GM12878 (cell line): ENCODE data around the gene SYCE3. TPM values are rescaled to one million over a fixed set of nuclear protein-coding genes. Genes with fewer than 3 reads are reported as not detected.

Source experiments
- BACH1 ChIP-seq: fragments of 450-650 bp; IDR thresholded peaks from 2 replicates; pipeline ENCODE4 v1.6.1; 2017; ENCODE audit warnings: mild to moderate bottlenecking, borderline replicate concordance
- BMI1 ChIP-seq: fragments of 450-650 bp; IDR thresholded peaks from 2 replicates; pipeline ENCODE4 v1.6.1; 2016; ENCODE audit warnings: mild to moderate bottlenecking, moderate library complexity, borderline replicate concordance
- CEBPB ChIP-seq, 2 experiments: fragments of 150-350 bp in 1 of 2; IDR thresholded peaks; 2 replicates each; pipeline ENCODE4 v1.6.1; 2012 to 2014; ENCODE audit warnings: low read depth in 2 of 2, low read length in 2 of 2, borderline replicate concordance in 1 of 2, inconsistent platforms in 1 of 2
- CHD2 ChIP-seq: IDR thresholded peaks from 2 replicates; pipeline ENCODE4 v1.6.1; 2011; ENCODE audit warnings: low read depth, low read length, improper control_type of control experiment, borderline replicate concordance
- CHD4 ChIP-seq: fragments of 200-600 bp; sonication (generic); IDR thresholded peaks from 2 replicates; pipeline ENCODE4 v1.6.1; 2016; ENCODE audit warnings: mild to moderate bottlenecking
- DPF2 ChIP-seq: fragments of 450-650 bp; IDR thresholded peaks from 2 replicates; pipeline ENCODE4 v1.6.1; 2017; ENCODE audit warnings: mild to moderate bottlenecking
- E2F8 ChIP-seq: fragments of 450-650 bp; IDR thresholded peaks from 2 replicates; pipeline ENCODE4 v1.6.1; 2018; ENCODE audit warnings: mild to moderate bottlenecking, low read depth, moderate library complexity; ENCODE audit not compliant: partially characterized antibody
- EGR1 ChIP-seq, 2 experiments: IDR thresholded peaks; 1 replicate in 1 of 2; 2 replicates in 1 of 2; pipeline ENCODE4 v1.6.1; 2011 to 2012; ENCODE audit warnings: low read depth in 2 of 2, low read length in 2 of 2, borderline replicate concordance in 1 of 2, mild to moderate bottlenecking in 1 of 2, moderate library complexity in 1 of 2
- EP300 ChIP-seq, 2 experiments: fragments of 150-350 bp in 1 of 2; IDR thresholded peaks; 2 replicates each; pipeline ENCODE4 v1.6.1; 2011 to 2012; ENCODE audit warnings: low read depth in 2 of 2, low read length in 2 of 2, borderline replicate concordance in 1 of 2, improper control_type of control experiment in 1 of 2, inconsistent platforms in 1 of 2; ENCODE audit not compliant: control insufficient read depth in 1 of 2
- MTA2 ChIP-seq: fragments of 450-650 bp; IDR thresholded peaks from 2 replicates; pipeline ENCODE4 v1.6.1; 2016; ENCODE audit warnings: low read depth, mild to moderate bottlenecking, moderate library complexity
- NFIC ChIP-seq: IDR thresholded peaks from 2 replicates; pipeline ENCODE4 v1.6.1; 2012; ENCODE audit warnings: low read depth, mild to moderate bottlenecking, inconsistent platforms, low read length, moderate library complexity
- PAX5 ChIP-seq: IDR thresholded peaks from 2 replicates; pipeline ENCODE4 v1.6.1; 2011; ENCODE audit warnings: low read depth, low read length, borderline replicate concordance
- POLR2A ChIP-seq: IDR thresholded peaks from 2 replicates; pipeline ENCODE4 v1.6.1; 2011; ENCODE audit warnings: low read depth, mild to moderate bottlenecking, low read length
- POU2F2 ChIP-seq: IDR thresholded peaks from 3 replicates; pipeline ENCODE4 v1.6.1; 2011; ENCODE audit warnings: low read depth, mild to moderate bottlenecking, low read length, borderline replicate concordance
- RFX5 ChIP-seq: IDR thresholded peaks from 2 replicates; pipeline ENCODE4 v1.6.1; 2011; ENCODE audit warnings: low read depth, low read length, improper control_type of control experiment
- RUNX3 ChIP-seq: IDR thresholded peaks from 2 replicates; pipeline ENCODE4 v1.6.1; 2012; ENCODE audit warnings: low read length, inconsistent platforms
- SMAD5 ChIP-seq: IDR thresholded peaks from 2 replicates; pipeline ENCODE4 v1.6.1; 2016; ENCODE audit warnings: antibody characterized with exemption, low read depth
- STAT3 ChIP-seq: IDR thresholded peaks from 2 replicates; pipeline ENCODE4 v1.6.1; 2011; ENCODE audit warnings: low read depth, low read length, improper control_type of control experiment
- TAF1 ChIP-seq: IDR thresholded peaks from 2 replicates; pipeline ENCODE4 v1.6.1; 2011; ENCODE audit warnings: mild to moderate bottlenecking, low read depth, low read length, borderline replicate concordance
- TCF7 ChIP-seq: IDR thresholded peaks from 2 replicates; pipeline ENCODE4 v1.6.1; 2014; ENCODE audit warnings: antibody characterized with exemption, borderline replicate concordance
- ZBED1 ChIP-seq: IDR thresholded peaks from 2 replicates; pipeline ENCODE4 v1.6.1; 2016; ENCODE audit warnings: borderline replicate concordance
- polyA plus RNA-seq, 11 experiments: library from polyadenylated mRNA; depleted of rRNA in 4 of 11; unstranded in 6 of 11; stranded (reverse) in 5 of 11; fragments of >200 nt; fragmentation: Nextera tagmentation in 4 of 11; fragmentation: Illumina TruSeq in 1 of 11; extraction: Ambion mirVana in 4 of 11; extraction: Trizol in 1 of 11; gene quantifications; 1 replicate in 1 of 11; 2 replicates in 10 of 11; pipeline versions ENCODE4 v1.2.1 to v1.2.3, GENCODE V29; 2011 to 2016; ENCODE audit warnings: inconsistent platforms in 2 of 11, missing spikeins in 2 of 11, low read depth in 1 of 11
- total RNA-seq, 4 experiments: library from RNA; depleted of rRNA in 3 of 4; stranded (reverse); fragments of >200 nt in 3 of 4; fragmentation: Illumina TruSeq in 1 of 4; extraction: Trizol in 1 of 4; gene quantifications; 2 replicates each; pipeline versions ENCODE4 v1.2.1 to v1.2.3, GENCODE V29; 2013 to 2021
- TF ChIP-seq, protein P1 (sequence below): fragments of 450-650 bp; IDR thresholded peaks from 2 replicates; pipeline ENCODE4 v1.6.1; 2017; ENCODE audit warnings: mild to moderate bottlenecking, moderate library complexity
- TF ChIP-seq, protein P2 (sequence below): fragments of 450-650 bp; IDR thresholded peaks from 2 replicates; pipeline ENCODE4 v1.6.1; 2016; ENCODE audit warnings: mild to moderate bottlenecking

Gene SYCE3
- total and polyA plus RNA-seq, 10 of the 15 experiments (the other 5 are each of a cell fraction or from before 2014, with no cell fraction given): 0.38 to 0.91 (median 0.76) TPM; not detected in 4

DNA sequence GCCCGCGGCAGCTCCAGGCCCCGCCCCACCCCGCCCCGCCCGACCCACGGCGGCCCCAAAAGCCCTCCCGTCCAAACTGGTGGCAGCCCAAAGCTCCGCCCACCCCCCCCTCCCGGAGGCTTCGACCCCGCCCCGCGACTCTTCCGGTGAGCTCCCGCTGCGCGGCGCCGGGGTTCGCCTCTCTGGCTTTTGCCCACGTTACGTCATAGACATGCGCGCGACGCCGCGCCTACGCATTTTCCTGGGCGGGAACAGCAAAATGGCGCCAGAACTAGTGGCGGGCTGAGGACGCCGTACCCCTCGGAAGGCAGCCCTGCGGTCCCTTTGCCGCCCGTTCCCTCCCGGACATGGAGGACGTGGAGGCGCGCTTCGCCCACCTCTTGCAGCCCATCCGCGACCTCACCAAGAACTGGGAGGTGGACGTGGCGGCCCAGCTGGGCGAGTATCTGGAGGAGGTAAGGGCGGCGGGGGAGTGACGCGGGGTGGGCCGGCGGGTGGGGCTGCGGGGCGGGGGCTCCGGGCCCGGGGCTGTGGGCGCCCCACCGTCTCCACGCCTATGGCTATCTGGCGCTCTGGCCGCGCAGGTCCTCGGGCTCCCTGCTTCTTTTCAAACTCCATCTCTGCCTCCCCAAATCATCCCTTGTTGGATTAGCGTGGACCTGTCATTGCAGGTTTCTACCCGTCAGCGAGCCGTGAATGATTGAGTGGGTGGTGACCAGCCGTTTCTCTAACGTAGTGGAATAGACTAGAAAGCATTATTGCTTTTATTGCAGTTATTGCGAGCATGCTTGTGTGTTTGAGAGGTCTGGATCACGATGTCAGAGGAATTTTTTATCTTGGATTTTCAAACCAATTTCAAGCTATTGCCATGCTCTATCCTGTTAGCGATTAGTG is 54.5 kb downstream of the SYCE3 start, which contains the start of gene NCAPH2 (continued):
- peak; percentile 86 for TF ChIP-seq E2F8
- TF ChIP-seq SMAD5: peak; percentile 37; the same call in 1 of the 2 replicates
- peak; percentile 79 for TF ChIP-seq BACH1
- TF ChIP-seq EGR1 (IDR thresholded peaks at IDR 0.05; ENCODE audit: borderline replicate concordance in 1 of 2, low read depth in 2 of 2, low read length in 2 of 2): peak; percentile 30 to 93
- TF ChIP-seq CHD4: no peak
- no peak for TF ChIP-seq DPF2
- TF ChIP-seq POU2F2: peak; percentile 63; the same call in 2 of the 3 replicates
- TF ChIP-seq, protein P1, sequence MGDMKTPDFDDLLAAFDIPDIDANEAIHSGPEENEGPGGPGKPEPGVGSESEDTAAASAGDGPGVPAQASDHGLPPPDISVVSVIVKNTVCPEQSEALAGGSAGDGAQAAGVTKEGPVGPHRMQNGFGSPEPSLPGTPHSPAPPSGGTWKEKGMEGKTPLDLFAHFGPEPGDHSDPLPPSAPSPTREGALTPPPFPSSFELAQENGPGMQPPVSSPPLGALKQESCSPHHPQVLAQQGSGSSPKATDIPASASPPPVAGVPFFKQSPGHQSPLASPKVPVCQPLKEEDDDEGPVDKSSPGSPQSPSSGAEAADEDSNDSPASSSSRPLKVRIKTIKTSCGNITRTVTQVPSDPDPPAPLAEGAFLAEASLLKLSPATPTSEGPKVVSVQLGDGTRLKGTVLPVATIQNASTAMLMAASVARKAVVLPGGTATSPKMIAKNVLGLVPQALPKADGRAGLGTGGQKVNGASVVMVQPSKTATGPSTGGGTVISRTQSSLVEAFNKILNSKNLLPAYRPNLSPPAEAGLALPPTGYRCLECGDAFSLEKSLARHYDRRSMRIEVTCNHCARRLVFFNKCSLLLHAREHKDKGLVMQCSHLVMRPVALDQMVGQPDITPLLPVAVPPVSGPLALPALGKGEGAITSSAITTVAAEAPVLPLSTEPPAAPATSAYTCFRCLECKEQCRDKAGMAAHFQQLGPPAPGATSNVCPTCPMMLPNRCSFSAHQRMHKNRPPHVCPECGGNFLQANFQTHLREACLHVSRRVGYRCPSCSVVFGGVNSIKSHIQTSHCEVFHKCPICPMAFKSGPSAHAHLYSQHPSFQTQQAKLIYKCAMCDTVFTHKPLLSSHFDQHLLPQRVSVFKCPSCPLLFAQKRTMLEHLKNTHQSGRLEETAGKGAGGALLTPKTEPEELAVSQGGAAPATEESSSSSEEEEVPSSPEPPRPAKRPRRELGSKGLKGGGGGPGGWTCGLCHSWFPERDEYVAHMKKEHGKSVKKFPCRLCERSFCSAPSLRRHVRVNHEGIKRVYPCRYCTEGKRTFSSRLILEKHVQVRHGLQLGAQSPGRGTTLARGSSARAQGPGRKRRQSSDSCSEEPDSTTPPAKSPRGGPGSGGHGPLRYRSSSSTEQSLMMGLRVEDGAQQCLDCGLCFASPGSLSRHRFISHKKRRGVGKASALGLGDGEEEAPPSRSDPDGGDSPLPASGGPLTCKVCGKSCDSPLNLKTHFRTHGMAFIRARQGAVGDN: 0 out of 2 replicates have a peak, but pooled peaks have one; percentile 36
- TF ChIP-seq PAX5: peak; percentile 34; the same call in 1 of the 2 replicates
- TF ChIP-seq, protein P2, sequence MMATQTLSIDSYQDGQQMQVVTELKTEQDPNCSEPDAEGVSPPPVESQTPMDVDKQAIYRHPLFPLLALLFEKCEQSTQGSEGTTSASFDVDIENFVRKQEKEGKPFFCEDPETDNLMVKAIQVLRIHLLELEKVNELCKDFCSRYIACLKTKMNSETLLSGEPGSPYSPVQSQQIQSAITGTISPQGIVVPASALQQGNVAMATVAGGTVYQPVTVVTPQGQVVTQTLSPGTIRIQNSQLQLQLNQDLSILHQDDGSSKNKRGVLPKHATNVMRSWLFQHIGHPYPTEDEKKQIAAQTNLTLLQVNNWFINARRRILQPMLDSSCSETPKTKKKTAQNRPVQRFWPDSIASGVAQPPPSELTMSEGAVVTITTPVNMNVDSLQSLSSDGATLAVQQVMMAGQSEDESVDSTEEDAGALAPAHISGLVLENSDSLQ: peak; percentile 88
- peak; percentile 95 for TF ChIP-seq TAF1
- TF ChIP-seq STAT3: no peak
- TF ChIP-seq BMI1: no peak
- 0 out of 2 replicates have a peak, but pooled peaks have one; percentile 38 for TF ChIP-seq RFX5
- TF ChIP-seq POLR2A: peak; percentile 98
- TF ChIP-seq ZBED1: no peak
- TF ChIP-seq CHD2: peak; percentile 69; the same call in 1 of the 2 replicates
- TF ChIP-seq CEBPB (IDR thresholded peaks at IDR 0.05; ENCODE audit: borderline replicate concordance in 1 of 2, low read depth in 2 of 2, low read length in 2 of 2): no peak
- TF ChIP-seq TCF7: no peak
- TF ChIP-seq RUNX3: peak; percentile 78
- TF ChIP-seq NFIC: no peak
- TF ChIP-seq EP300 (IDR thresholded peaks at IDR 0.05; ENCODE audit: borderline replicate concordance in 1 of 2, control insufficient read depth in 1 of 2, low read depth in 2 of 2, low read length in 2 of 2): no peak
- TF ChIP-seq MTA2: no peak
